DMS114 treated with DMSO at 0.1 percent for 48 hours (cell line): ENCODE data around the gene ZNF710.
A peak's percentile ranks its signal among the peaks of the same experiment; 100 is the strongest.

ENCODE experiments used
- DNase-seq: peaks from one replicate; lab custom pipeline; 2025; ENCODE audit not compliant: unreplicated experiment; lab: John Stamatoyannopoulos, UW

ZNF710 gene

GRCh38 chr15:89991312-89991711 lies 9.8 kb upstream of the ZNF710 start:
- DNase-seq: no peak

GRCh38 chr15:89993349-89993748 lies 7.8 kb upstream of the ZNF710 start:
- DNase-seq: no peak

- DNase-seq: no peak
Observed at GRCh38 chr15:89997079-89997478, 4.0 kb upstream of the ZNF710 start.

GRCh38 chr15:89998141-89998661 lies 2.9 kb upstream of the ZNF710 start:
- no peak for DNase-seq

- no peak for DNase-seq
Observed at GRCh38 chr15:89998923-89999675, 2.0 kb upstream of the ZNF710 start.

GRCh38 chr15:89999676-90000185 lies 1.4 kb upstream of the ZNF710 start:
- DNase-seq: peak; percentile 35

- DNase-seq: peak; percentile 16
Observed at GRCh38 chr15:90000186-90001001, 730 bp upstream of the ZNF710 start.

- peak; percentile 32 for DNase-seq
Observed at GRCh38 chr15:90001683-90002427, 731 bp downstream of the ZNF710 start.

GRCh38 chr15:90002428-90002844 lies 1.3 kb downstream of the ZNF710 start:
- peak; percentile 50 for DNase-seq

- DNase-seq: no peak
Observed at GRCh38 chr15:90003736-90004135, 2.6 kb downstream of the ZNF710 start.

- no peak for DNase-seq
Observed at GRCh38 chr15:90004252-90004651, 3.1 kb downstream of the ZNF710 start.

GRCh38 chr15:90004671-90005070 lies 3.5 kb downstream of the ZNF710 start:
- DNase-seq: no peak

GRCh38 chr15:90006217-90007075 lies 5.3 kb downstream of the ZNF710 start:
- no peak for DNase-seq

GRCh38 chr15:90007076-90007460 lies 5.9 kb downstream of the ZNF710 start:
- DNase-seq: no peak

GRCh38 chr15:90008607-90009006 lies 7.5 kb downstream of the ZNF710 start:
- DNase-seq: no peak

- DNase-seq: no peak
Observed at GRCh38 chr15:90009301-90010022, 8.3 kb downstream of the ZNF710 start.

- no peak for DNase-seq
Observed at GRCh38 chr15:90011705-90012104, 10.6 kb downstream of the ZNF710 start.

GRCh38 chr15:90013503-90013937 lies 12.4 kb downstream of the ZNF710 start:
- no peak for DNase-seq

GRCh38 chr15:90015294-90015693 lies 14.2 kb downstream of the ZNF710 start:
- no peak for DNase-seq
